Fibroblast of lung (primary cell): ENCODE data around the gene CDH4. TPM values are rescaled to one million over a fixed set of nuclear protein-coding genes. Genes with fewer than 3 reads are reported as not detected.

Experiments used
- DNase-seq, 2 donors: peaks; one replicate each; pipeline versions ENCODE4 v3.0.0 to v3.0.0-alpha.2; 2010; ENCODE audit warnings: low read depth in 2 of 2
- H2AFZ ChIP-seq: 2 replicates; pipeline ENCODE4 v1.5.1; 2012; ENCODE audit warnings: low read length, control low read depth, inconsistent platforms
- H3K27ac ChIP-seq: 2 replicates; pipeline ENCODE4 v1.5.1; 2011; ENCODE audit warnings: low read length, control low read depth; ENCODE audit not compliant: insufficient read depth
- H3K27me3 ChIP-seq: 2 replicates; pipeline ENCODE4 v1.5.1; 2011; ENCODE audit warnings: mild to moderate bottlenecking, low read length; ENCODE audit not compliant: control insufficient read depth, insufficient read depth
- H3K36me3 ChIP-seq: 2 replicates; pipeline ENCODE4 v1.5.1; 2011; ENCODE audit warnings: low read length; ENCODE audit not compliant: control insufficient read depth, insufficient read depth
- H3K4me1 ChIP-seq: 2 replicates; pipeline ENCODE4 v1.5.1; 2011; ENCODE audit warnings: low read length; ENCODE audit not compliant: control insufficient read depth, insufficient read depth; ENCODE audit errors: extremely low read depth
- H3K4me2 ChIP-seq: 2 replicates; pipeline ENCODE4 v1.5.1; 2011; ENCODE audit warnings: low read length, control low read depth; ENCODE audit not compliant: insufficient read depth; ENCODE audit errors: extremely low read depth
- H3K4me3 ChIP-seq, 4 experiments: fragments of 200-600 bp in 1 of 4; sonication (generic) in 1 of 4; replicated peaks in 1 of 4; 2 replicates each; pipeline ENCODE4 v1.5.1; 2011 to 2016; ENCODE audit warnings: low read length in 4 of 4, low read depth in 3 of 4, mild to moderate bottlenecking in 3 of 4, control low read depth in 2 of 4, inconsistent platforms in 1 of 4, mixed read lengths in 1 of 4; ENCODE audit not compliant: insufficient read depth in 1 of 4; ENCODE audit errors: control extremely low read depth in 1 of 4
- H3K79me2 ChIP-seq: 2 replicates; pipeline ENCODE4 v1.5.1; 2012; ENCODE audit warnings: mild to moderate bottlenecking, low read length, inconsistent platforms; ENCODE audit not compliant: control insufficient read depth, insufficient read depth
- H3K9ac ChIP-seq: 2 replicates; pipeline ENCODE4 v1.5.1; 2011; ENCODE audit warnings: mild to moderate bottlenecking, low read length, control low read depth; ENCODE audit not compliant: insufficient read depth
- H3K9me3 ChIP-seq: 2 replicates; pipeline ENCODE4 v1.5.1; 2012; ENCODE audit warnings: low read depth, low read length; ENCODE audit not compliant: control insufficient read depth, insufficient read depth
- H4K20me1 ChIP-seq: 2 replicates; pipeline ENCODE4 v1.5.1; 2011; ENCODE audit warnings: low read length; ENCODE audit not compliant: control insufficient read depth, insufficient read depth; ENCODE audit errors: extremely low read depth
- CTCF ChIP-seq, 2 donors: IDR thresholded peaks in 1 of 2; conservative IDR thresholded peaks in 1 of 2; 1 replicate in 1 of 2; 2 replicates in 1 of 2; pipeline ENCODE4 v1.5.1; 2011 to 2012; ENCODE audit warnings: low read length in 2 of 2, control low read depth in 1 of 2, inconsistent platforms in 1 of 2, low read depth in 1 of 2, mild to moderate bottlenecking in 1 of 2
- EZH2 ChIP-seq: IDR thresholded peaks from 2 replicates; pipeline ENCODE4 v1.5.1; 2012; ENCODE audit warnings: low read length, control low read depth, mild to moderate bottlenecking; ENCODE audit errors: missing control alignments
- polyA plus RNA-seq, 2 donors: library from polyadenylated mRNA; depleted of rRNA in 1 of 2; stranded (reverse) in 1 of 2; unstranded in 1 of 2; fragments of >200 nt; gene quantifications; 2 replicates each; pipeline ENCODE4 v1.2.1, GENCODE V29; 2011 to 2012; ENCODE audit warnings: missing spikeins in 1 of 2
- total RNA-seq: library from RNA; depleted of rRNA; stranded (reverse); fragments of >200 nt; gene quantifications from 2 replicates; pipeline ENCODE4 v1.2.1, GENCODE V29; 2014

The CDH4 gene
- total and polyA plus RNA-seq, 2 donors (not counting 1 experiment from before 2014, with no cell fraction given) = 4.8 to 6.8 TPM

- TF ChIP-seq CTCF (conservative IDR thresholded peaks at IDR 0.05 in 1 of 2, IDR thresholded peaks at IDR 0.05 in 1 of 2; ENCODE audit: low read depth in 1 of 2, low read length in 2 of 2) (no peak), EZH2 (no peak)
- Histone ChIP-seq H3K79me2 (no peaks in the 10 kb centered on the region), H3K4me1 (no peaks in the 10 kb centered on the region), H3K36me3 (no peaks in the 10 kb centered on the region), H3K27ac (no peak overlapping the region), H4K20me1 (no peaks in the 10 kb centered on the region), H3K4me3 (no peak overlapping the region), H3K9ac (no peak overlapping the region), H3K4me2 (no peak overlapping the region), H3K9me3 (no peaks in the 10 kb centered on the region), H2AFZ (no peak overlapping the region), H3K27me3 (no peaks in the 10 kb centered on the region)
- DNase-seq = no peak
Observed at GRCh38 chr20:61566691-61567090, 314.6 kb downstream of the CDH4 start.

- Histone ChIP-seq H4K20me1 (no peaks in the 10 kb centered on the region), H3K4me1 (no peaks in the 10 kb centered on the region), H3K9ac (no peak overlapping the region), H2AFZ (no peak overlapping the region), H3K9me3 (no peaks in the 10 kb centered on the region), H3K27me3 (no peaks in the 10 kb centered on the region), H3K36me3 (no peaks in the 10 kb centered on the region), H3K4me3 (no peak overlapping the region), H3K79me2 (no peaks in the 10 kb centered on the region), H3K27ac (no peak overlapping the region), H3K4me2 (no peak overlapping the region)
- DNase-seq = no peak
- TF ChIP-seq EZH2 = no peak
- no peak for TF ChIP-seq CTCF (conservative IDR thresholded peaks at IDR 0.05 in 1 of 2, IDR thresholded peaks at IDR 0.05 in 1 of 2; ENCODE audit: low read depth in 1 of 2, low read length in 2 of 2)
Observed at GRCh38 chr20:61567204-61567603, 315.1 kb downstream of the CDH4 start.

GRCh38 chr20:61569825-61570224 lies 317.8 kb downstream of the CDH4 start:
- Histone ChIP-seq H3K36me3 (no peaks in the 10 kb centered on the region), H3K4me2 (no peak overlapping the region), H3K27ac (no peak overlapping the region), H3K4me3 (no peak overlapping the region), H3K27me3 (no peaks in the 10 kb centered on the region), H4K20me1 (no peaks in the 10 kb centered on the region), H2AFZ (no peak overlapping the region), H3K4me1 (no peaks in the 10 kb centered on the region), H3K79me2 (no peaks in the 10 kb centered on the region), H3K9ac (no peak overlapping the region), H3K9me3 (no peaks in the 10 kb centered on the region)
- TF ChIP-seq EZH2 (no peak), CTCF (conservative IDR thresholded peaks at IDR 0.05 in 1 of 2, IDR thresholded peaks at IDR 0.05 in 1 of 2; ENCODE audit: low read depth in 1 of 2, low read length in 2 of 2) (no peak)
- DNase-seq = no peak
